Activated CD4-positive, alpha-beta T cell treated with anti-CD3 and anti-CD28 coated beads, Interleukin-2, amount 10 ng/mL, durations not matched to agents 24 days and 14 days (primary cell): ENCODE data around the gene ADGRG6. TPM values are rescaled to one million over a fixed set of nuclear protein-coding genes. Genes with fewer than 3 reads are reported as not detected.

Source experiments
- DNase-seq: peaks from one replicate; pipeline ENCODE4 v3.0.0; 2022
- H3K27ac Mint-ChIP-seq: one replicate; pipeline ENCODE4 v1.8.0; 2022; ENCODE audit warnings: mild to moderate bottlenecking, mixed read lengths
- H3K27me3 Mint-ChIP-seq: one replicate; pipeline ENCODE4 v1.8.0; 2022; ENCODE audit warnings: mixed read lengths
- H3K36me3 Mint-ChIP-seq: one replicate; pipeline ENCODE4 v1.8.0; 2022; ENCODE audit warnings: low read depth, mild to moderate bottlenecking, mixed read lengths
- H3K4me1 Mint-ChIP-seq: one replicate; pipeline ENCODE4 v1.8.0; 2021; ENCODE audit warnings: mixed read lengths
- H3K4me3 Mint-ChIP-seq: one replicate; pipeline ENCODE4 v1.8.0; 2022; ENCODE audit warnings: mild to moderate bottlenecking, moderate library complexity, mixed read lengths
- H3K9me3 Mint-ChIP-seq: one replicate; pipeline ENCODE4 v1.8.0; 2021; ENCODE audit warnings: mixed read lengths
- intact Hi-C: fragments of 100-400 bp; cut with micrococcal nuclease; formaldehyde crosslinking; loops from one replicate; pipeline ENCODE4 v1.15.1; 2023
- total RNA-seq: library from RNA; stranded (reverse); gene quantifications from 2 replicates; pipeline ENCODE4 v1.2.3, GENCODE V29; 2022

ADGRG6 gene
- total RNA-seq, 1 donor from 2014 or later, result not detected

GRCh38 chr6:142297996-142298753 is 3.6 kb upstream of the ADGRG6 start:
- Mint-ChIP-seq H3K4me3 (no peak overlapping the region), H3K27me3 (peaks cover 42% of the 10 kb centered on the region), H3K4me1 (peaks cover 6% of the 10 kb centered on the region), H3K9me3 (no peaks in the 10 kb centered on the region), H3K27ac (no peak overlapping the region), H3K36me3 (no peaks in the 10 kb centered on the region)
- intact Hi-C loops, result no loop called here
- DNase-seq, result no peak

GRCh38 chr6:142300302-142300701 is 1.5 kb upstream of the ADGRG6 start:
- Mint-ChIP-seq H3K4me1 (peaks cover 6% of the 10 kb centered on the region), H3K27me3 (peaks cover 36% of the 10 kb centered on the region), H3K4me3 (no peak overlapping the region), H3K36me3 (no peaks in the 10 kb centered on the region), H3K27ac (no peak overlapping the region), H3K9me3 (no peaks in the 10 kb centered on the region)
- intact Hi-C loops, result no loop called here
- DNase-seq, result no peak

GRCh38 chr6:142300758-142301650 is 803 bp upstream of the ADGRG6 start:
- peaks cover 37% of the 10 kb centered on the region for H3K27me3 Mint-ChIP-seq
- H3K36me3 Mint-ChIP-seq, result no peaks in the 10 kb centered on the region
- H3K4me3 Mint-ChIP-seq, result peak overlapping the region; percentile 81
- no peak for DNase-seq
- H3K9me3 Mint-ChIP-seq, result no peaks in the 10 kb centered on the region
- intact Hi-C loops, result no loop called here
- H3K27ac Mint-ChIP-seq, result no peak overlapping the region
- H3K4me1 Mint-ChIP-seq, result peaks cover 6% of the 10 kb centered on the region

GRCh38 chr6:142302421-142303175 is 791 bp downstream of the ADGRG6 start:
- intact Hi-C loops, result no loop called here

GRCh38 chr6:142303176-142303533 is 1.3 kb downstream of the ADGRG6 start:
- intact Hi-C loops, result no loop called here
- Mint-ChIP-seq H3K27me3 (peaks cover 49% of the 10 kb centered on the region), H3K4me3 (no peak overlapping the region), H3K27ac (no peak overlapping the region), H3K4me1 (peaks cover 6% of the 10 kb centered on the region), H3K36me3 (no peaks in the 10 kb centered on the region), H3K9me3 (no peaks in the 10 kb centered on the region)
- peak; percentile 19 for DNase-seq

More at GRCh38 chr6:142302421-142303175, 791 bp downstream of the ADGRG6 start:
- no peaks in the 10 kb centered on the region for H3K36me3 Mint-ChIP-seq
- peaks cover 6% of the 10 kb centered on the region for H3K4me1 Mint-ChIP-seq
- H3K9me3 Mint-ChIP-seq, result no peaks in the 10 kb centered on the region
- H3K27ac Mint-ChIP-seq, result no peak overlapping the region
- H3K27me3 Mint-ChIP-seq, result peaks cover 47% of the 10 kb centered on the region
- DNase-seq, result peak; percentile 46
- peak overlapping the region; percentile 81 for H3K4me3 Mint-ChIP-seq

GRCh38 chr6:142304241-142304640 is 2.4 kb downstream of the ADGRG6 start:
- DNase-seq, result no peak
- intact Hi-C loops, result no loop called here
- no peaks in the 10 kb centered on the region for H3K36me3 Mint-ChIP-seq
- peaks cover 6% of the 10 kb centered on the region for H3K4me1 Mint-ChIP-seq
- no peak overlapping the region for H3K27ac Mint-ChIP-seq
- H3K27me3 Mint-ChIP-seq, result peaks cover 50% of the 10 kb centered on the region
- H3K9me3 Mint-ChIP-seq, result no peaks in the 10 kb centered on the region
- no peak overlapping the region for H3K4me3 Mint-ChIP-seq

- Mint-ChIP-seq H3K27me3 (peaks cover 47% of the 10 kb centered on the region), H3K9me3 (no peaks in the 10 kb centered on the region), H3K36me3 (no peaks in the 10 kb centered on the region), H3K27ac (no peak overlapping the region), H3K4me1 (peaks cover 5% of the 10 kb centered on the region), H3K4me3 (no peak overlapping the region)
- DNase-seq, result peak; percentile 18
- intact Hi-C loops, result no loop called here
Measured at GRCh38 chr6:142306736-142307135, 4.9 kb downstream of the ADGRG6 start.

- no peak overlapping the region for H3K4me3 Mint-ChIP-seq
- intact Hi-C loops, result no loop called here
- H3K36me3 Mint-ChIP-seq, result no peaks in the 10 kb centered on the region
Measured at GRCh38 chr6:142307963-142308748, 6.3 kb downstream of the ADGRG6 start.

GRCh38 chr6:142309426-142309825 is 7.6 kb downstream of the ADGRG6 start:
- Mint-ChIP-seq H3K27me3 (peaks cover 39% of the 10 kb centered on the region), H3K27ac (no peak overlapping the region), H3K4me3 (no peak overlapping the region), H3K36me3 (no peaks in the 10 kb centered on the region), H3K4me1 (no peaks in the 10 kb centered on the region), H3K9me3 (no peaks in the 10 kb centered on the region)
- DNase-seq, result no peak
- intact Hi-C loops, result no loop called here

More at GRCh38 chr6:142307963-142308748, 6.3 kb downstream of the ADGRG6 start:
- Mint-ChIP-seq H3K27me3 (peaks cover 37% of the 10 kb centered on the region), H3K4me1 (no peaks in the 10 kb centered on the region), H3K27ac (no peak overlapping the region), H3K9me3 (no peaks in the 10 kb centered on the region)
- peak; percentile 10 for DNase-seq

GRCh38 chr6:142313284-142313683 is 11.5 kb downstream of the ADGRG6 start:
- Mint-ChIP-seq H3K27ac (no peak overlapping the region), H3K36me3 (no peaks in the 10 kb centered on the region), H3K27me3 (peaks cover 25% of the 10 kb centered on the region), H3K4me1 (no peaks in the 10 kb centered on the region), H3K9me3 (no peaks in the 10 kb centered on the region), H3K4me3 (no peak overlapping the region)
- intact Hi-C loops, result no loop called here
- peak; percentile 49 for DNase-seq

- Mint-ChIP-seq H3K9me3 (no peaks in the 10 kb centered on the region), H3K4me3 (no peak overlapping the region), H3K36me3 (no peaks in the 10 kb centered on the region), H3K27me3 (peaks cover 19% of the 10 kb centered on the region), H3K27ac (no peak overlapping the region), H3K4me1 (no peaks in the 10 kb centered on the region)
- intact Hi-C loops, result no loop called here
- peak; percentile 48 for DNase-seq
Measured at GRCh38 chr6:142316791-142317368, 15.1 kb downstream of the ADGRG6 start.

GRCh38 chr6:142318714-142319113 is 16.9 kb downstream of the ADGRG6 start:
- peak; percentile 55 for DNase-seq
- intact Hi-C loops, result no loop called here
- Mint-ChIP-seq H3K27ac (no peak overlapping the region), H3K4me1 (no peaks in the 10 kb centered on the region), H3K4me3 (no peak overlapping the region), H3K9me3 (no peaks in the 10 kb centered on the region), H3K36me3 (no peaks in the 10 kb centered on the region), H3K27me3 (peaks cover 15% of the 10 kb centered on the region)

GRCh38 chr6:142320366-142320765 is 18.6 kb downstream of the ADGRG6 start:
- H3K4me3 Mint-ChIP-seq, result no peak overlapping the region
- no peaks in the 10 kb centered on the region for H3K4me1 Mint-ChIP-seq
- H3K36me3 Mint-ChIP-seq, result no peaks in the 10 kb centered on the region

More at GRCh38 chr6:142320366-142320765, 18.6 kb downstream of the ADGRG6 start:
- no peaks in the 10 kb centered on the region for H3K9me3 Mint-ChIP-seq
- peaks cover 10% of the 10 kb centered on the region for H3K27me3 Mint-ChIP-seq
- no peak overlapping the region for H3K27ac Mint-ChIP-seq
- intact Hi-C loops, result no loop called here
- no peak for DNase-seq
